GM13977 (cell line): ENCODE data around the gene KLC4.
"Not testable (repeated sequence)": the region's sequence is repeated elsewhere in the genome, so short reads cannot be mapped to it uniquely, and the experiment has no call there.

Experiments
- DNase-seq: peaks from one replicate; pipeline ENCODE4 v3.0.0; 2012; ENCODE audit warnings: low spot score
- CTCF ChIP-seq: IDR thresholded peaks from 2 replicates; pipeline ENCODE4 v1.5.1; 2012; ENCODE audit warnings: mild to moderate bottlenecking, control low read depth; ENCODE audit not compliant: insufficient read depth; ENCODE audit errors: extremely low read depth, missing control alignments
- in situ Hi-C: fragments of 300-500 bp; cut with MboI; formaldehyde crosslinking; loops from one replicate; pipeline ENCODE4 v1.12.0; 2022; ENCODE audit warnings: low sequenced_read_pairs, low pct_unique_long_range_greater_than_20kb, mixed read lengths, inconsistent platforms; ENCODE audit not compliant: unreplicated experiment

The KLC4 gene

GRCh38 chr6:43035495-43036194 lies 23.8 kb upstream of the KLC4 start:
- in situ Hi-C loops = no loop called here
- TF ChIP-seq CTCF = no peak
- DNase-seq = no peak

GRCh38 chr6:43036712-43037111 lies 22.7 kb upstream of the KLC4 start:
- no peak for TF ChIP-seq CTCF
- no peak for DNase-seq
- in situ Hi-C loops = no loop called here

- in situ Hi-C loops = no loop called here
- no peak for DNase-seq
- no peak for TF ChIP-seq CTCF
Observed at GRCh38 chr6:43037197-43037596, 22.2 kb upstream of the KLC4 start.

GRCh38 chr6:43037706-43038105 lies 21.7 kb upstream of the KLC4 start:
- no peak for DNase-seq
- TF ChIP-seq CTCF = no peak
- in situ Hi-C loops = no loop called here

GRCh38 chr6:43038727-43039126 lies 20.7 kb upstream of the KLC4 start:
- TF ChIP-seq CTCF = no peak
- in situ Hi-C loops = no loop called here

GRCh38 chr6:43040542-43041257 lies 18.7 kb upstream of the KLC4 start:
- in situ Hi-C loops = no loop called here
- no peak for TF ChIP-seq CTCF
- DNase-seq = no peak

More at GRCh38 chr6:43038727-43039126, 20.7 kb upstream of the KLC4 start:
- DNase-seq = no peak

- DNase-seq, in situ Hi-C loops: not testable (repeated sequence)
Observed at GRCh38 chr6:43041475-43041874, 18.0 kb upstream of the KLC4 start.
